SK-MEL-5 (cell line): ENCODE data around the gene MRPL47. TPM values are rescaled to one million over a fixed set of nuclear protein-coding genes. Genes with fewer than 3 reads are reported as not detected.

Source experiments
- DNase-seq: peaks from one replicate; pipeline ENCODE4 v3.0.0-alpha.2; 2016; ENCODE audit warnings: low read depth, low spot score
- in situ Hi-C: cut with HindIII; loops from 2 replicates; pipeline ENCODE4 v1.10.0; 2016; ENCODE audit warnings: low sequenced_read_pairs, high pct_unique_total_duplicates, low pct_unique_long_range_greater_than_20kb
- small RNA-seq, 2 experiments: library from RNA; depleted of rRNA; stranded (forward); fragments of <200 nt; gene quantifications; one replicate each; pipeline ENCODE3, GENCODE V24; 2014
- total RNA-seq: library from RNA; depleted of rRNA; stranded (reverse); fragments of >200 nt; shearing (Covaris generic); gene quantifications from 2 replicates; pipeline ENCODE4 v1.2.3, GENCODE V29; 2014; rRNA removed

Gene MRPL47
- total RNA-seq, 1 experiment from 2014 or later = 65.0 TPM

DNA sequence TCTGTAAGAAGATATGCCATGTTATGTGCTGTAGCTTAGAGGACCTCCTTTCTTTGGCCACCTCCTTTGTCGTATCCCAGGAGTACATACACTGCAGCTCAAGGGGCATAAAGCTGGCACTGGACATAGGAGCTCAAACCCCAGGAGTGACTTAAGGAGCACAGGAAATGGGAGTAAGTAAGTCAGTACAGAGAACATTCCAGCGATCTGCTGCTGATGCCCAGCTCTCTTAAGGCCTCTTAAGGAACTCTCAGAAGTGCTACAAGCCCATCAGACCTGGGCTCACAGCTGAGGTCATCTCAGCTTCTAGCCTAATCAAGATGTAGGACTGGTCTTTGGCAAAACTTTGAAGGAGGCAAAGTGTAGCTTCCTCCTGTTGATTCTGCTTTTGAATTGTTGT lies 63.3 kb downstream of the MRPL47 start:
- no peak for DNase-seq
- in situ Hi-C loops = no loop called here

Small RNA genes within 50 kb of the gene (small RNA-seq; reads per million reads assigned to genes)
- gene AC090425.1 (0 reads per million in 2 experiments), gene RF01210 (0 to 0.08 reads per million in 2 experiments)

Other genes starting within 250 kb of the MRPL47 start
- 44.3 and 46.7 TPM in 2 replicates for gene GNB4, start 153.2 kb downstream of the MRPL47 start, total RNA-seq
- 84.5 and 90.1 TPM in 2 replicates for gene ACTL6A, start 41.7 kb downstream of the MRPL47 start, total RNA-seq
- gene NDUFB5, start 156 bp upstream of the MRPL47 start, total RNA-seq = 359 and 373 TPM in 2 replicates
- 7.1 and 8.3 TPM in 2 replicates for gene USP13, start 48.4 kb upstream of the MRPL47 start, total RNA-seq